T-helper 2 cell treated with Interferon-gamma antibody and Interleukin-4, amounts not matched to agents 100 ng/mL and 5 ng/mL, for 36 hours (primary cell): Measurements from ENCODE around the gene SCYGR1. TPM values are rescaled to one million over a fixed set of nuclear protein-coding genes. Genes with fewer than 3 reads are reported as not detected.
"Not testable (repeated sequence)": the region's sequence is repeated elsewhere in the genome, so short reads cannot be mapped to it uniquely, and the experiment has no call there.

Source experiments
- intact Hi-C: fragments of 100-400 bp; cut with micrococcal nuclease; formaldehyde crosslinking; loops from one replicate; pipeline ENCODE4 v1.15.1; 2023
- total RNA-seq: library from RNA; stranded (reverse); gene quantifications from 2 replicates; pipeline ENCODE4 v1.2.3, GENCODE V29; 2022

The SCYGR1 gene, protein sequence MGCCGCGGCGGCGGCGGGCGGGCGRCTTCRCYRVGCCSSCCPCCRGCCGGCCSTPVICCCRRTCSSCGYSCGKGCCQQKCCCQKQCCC
- total RNA-seq = not detected in 2 replicates

DNA sequence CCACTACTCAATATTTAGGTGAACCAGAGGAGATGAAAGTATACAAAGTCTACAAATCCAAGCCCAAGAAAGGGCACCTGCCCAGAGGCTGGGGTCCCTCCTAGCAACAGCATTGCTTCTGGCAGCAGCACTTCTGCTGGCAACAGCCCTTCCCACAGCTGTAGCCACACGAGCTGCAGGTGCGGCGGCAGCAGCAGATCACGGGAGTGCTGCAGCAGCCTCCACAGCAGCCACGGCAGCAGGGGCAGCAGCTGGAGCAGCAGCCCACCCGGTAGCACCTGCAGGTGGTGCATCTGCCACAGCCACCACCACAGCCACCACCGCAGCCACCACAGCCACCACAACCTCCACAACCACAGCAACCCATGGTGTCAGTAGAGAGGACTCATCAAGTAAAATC is at the start of gene SCYGR1:
SCYGR1 (minus strand) TSS at position 367 of the 400 bp plus-strand sequence; CDS start at position 367, 0 bp downstream.
- intact Hi-C loops = not testable (repeated sequence)

DNA sequence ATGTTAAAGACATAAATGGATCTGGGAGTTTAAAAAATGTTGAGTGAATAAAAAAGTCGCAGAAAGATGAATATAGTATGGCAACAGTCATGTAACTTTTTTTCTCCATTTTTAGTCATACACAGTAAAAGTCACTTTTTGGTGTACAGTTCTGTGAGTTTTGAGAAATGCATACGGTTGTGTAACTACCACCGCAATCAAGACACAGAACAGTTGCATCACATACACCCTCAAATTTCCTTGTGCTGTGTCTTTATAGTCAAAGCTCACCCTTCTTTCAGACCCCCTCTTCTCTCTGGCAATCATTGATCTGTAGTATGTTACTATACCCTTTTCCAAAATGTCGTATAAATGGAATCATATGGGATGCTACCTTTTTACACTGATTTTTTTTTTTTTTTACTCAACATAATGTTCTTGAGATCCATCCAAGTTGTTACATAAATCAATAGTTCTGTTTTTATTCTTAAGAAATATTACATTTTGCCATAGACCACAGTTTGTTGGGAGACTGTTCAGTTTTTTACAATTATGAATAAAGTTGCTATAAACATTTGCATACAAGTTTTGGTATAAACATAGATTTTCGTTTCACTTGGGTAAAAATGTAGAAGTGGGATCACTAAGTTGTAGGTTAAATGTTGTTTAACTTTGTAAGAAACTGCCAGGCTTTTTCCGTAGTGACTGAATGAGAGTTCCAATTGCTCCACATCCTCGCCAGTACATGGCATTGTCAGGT is 48.9 kb upstream of the SCYGR1 start:
- intact Hi-C loops = no loop called here

DNA sequence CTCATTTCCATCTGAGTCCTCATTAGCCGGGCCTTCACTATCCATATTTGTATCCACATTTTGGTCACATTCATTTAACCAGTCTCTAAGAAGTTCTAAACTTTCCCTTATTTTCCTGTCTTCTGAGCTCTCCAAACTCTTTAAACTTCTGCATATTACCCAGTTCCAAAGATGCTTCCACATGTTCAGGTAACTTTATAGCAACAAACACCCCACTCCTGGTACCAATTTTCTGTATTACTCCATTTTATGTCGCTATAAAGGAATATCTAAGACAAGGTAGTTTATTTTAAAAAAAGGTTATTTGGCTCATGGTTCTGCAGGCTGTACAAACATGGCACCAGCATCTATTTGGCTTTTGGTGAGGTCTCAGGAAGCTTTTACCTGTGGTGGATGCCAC is 45.4 kb upstream of the SCYGR1 start:
- intact Hi-C loops = no loop called here

DNA sequence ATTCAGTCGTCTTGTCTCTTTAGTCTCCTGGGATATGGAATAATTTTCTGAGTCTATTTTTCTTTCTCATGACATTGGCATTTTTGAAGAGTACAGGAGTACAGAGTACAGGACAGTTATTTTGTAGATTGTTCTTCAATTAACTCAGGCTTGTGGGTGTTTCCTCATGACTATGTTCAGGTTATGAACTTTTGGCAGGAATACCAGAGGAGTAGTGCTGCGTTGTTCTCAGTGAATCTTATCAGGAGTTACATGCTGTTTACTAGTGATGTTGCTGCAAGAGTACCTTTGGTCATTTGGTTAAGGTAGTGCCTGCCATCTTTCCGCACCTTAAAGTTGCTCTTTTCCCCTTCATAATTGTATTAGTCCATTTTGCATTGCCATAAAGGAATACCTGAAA is 42.9 kb upstream of the SCYGR1 start:
- intact Hi-C loops = no loop called here

DNA sequence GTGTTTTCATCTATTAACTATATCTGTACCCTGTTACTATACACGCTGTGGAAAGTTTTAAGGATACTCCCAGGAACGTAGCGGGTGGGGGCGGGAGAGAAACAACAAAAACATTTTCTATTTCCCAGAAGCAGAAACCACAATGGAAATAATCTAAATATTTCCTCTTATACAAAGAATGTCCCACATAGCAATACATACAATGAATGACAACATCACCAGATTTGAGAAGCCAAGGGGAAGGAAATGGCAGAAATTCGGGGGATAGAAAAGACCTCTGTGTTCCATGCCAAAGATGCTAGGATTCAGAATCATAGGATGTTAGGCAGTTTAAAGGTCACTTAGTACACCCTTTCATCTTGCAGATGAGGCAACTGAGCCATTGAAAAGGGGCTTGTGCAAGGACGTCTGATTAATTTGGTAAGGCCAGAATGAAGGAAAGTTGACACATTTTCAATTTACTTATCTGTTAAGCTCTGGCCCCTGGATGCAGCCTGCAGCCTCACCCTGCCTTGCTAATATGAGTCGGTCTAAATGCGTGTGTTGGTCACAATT is 41.1 kb upstream of the SCYGR1 start:
- intact Hi-C loops = no loop called here

DNA sequence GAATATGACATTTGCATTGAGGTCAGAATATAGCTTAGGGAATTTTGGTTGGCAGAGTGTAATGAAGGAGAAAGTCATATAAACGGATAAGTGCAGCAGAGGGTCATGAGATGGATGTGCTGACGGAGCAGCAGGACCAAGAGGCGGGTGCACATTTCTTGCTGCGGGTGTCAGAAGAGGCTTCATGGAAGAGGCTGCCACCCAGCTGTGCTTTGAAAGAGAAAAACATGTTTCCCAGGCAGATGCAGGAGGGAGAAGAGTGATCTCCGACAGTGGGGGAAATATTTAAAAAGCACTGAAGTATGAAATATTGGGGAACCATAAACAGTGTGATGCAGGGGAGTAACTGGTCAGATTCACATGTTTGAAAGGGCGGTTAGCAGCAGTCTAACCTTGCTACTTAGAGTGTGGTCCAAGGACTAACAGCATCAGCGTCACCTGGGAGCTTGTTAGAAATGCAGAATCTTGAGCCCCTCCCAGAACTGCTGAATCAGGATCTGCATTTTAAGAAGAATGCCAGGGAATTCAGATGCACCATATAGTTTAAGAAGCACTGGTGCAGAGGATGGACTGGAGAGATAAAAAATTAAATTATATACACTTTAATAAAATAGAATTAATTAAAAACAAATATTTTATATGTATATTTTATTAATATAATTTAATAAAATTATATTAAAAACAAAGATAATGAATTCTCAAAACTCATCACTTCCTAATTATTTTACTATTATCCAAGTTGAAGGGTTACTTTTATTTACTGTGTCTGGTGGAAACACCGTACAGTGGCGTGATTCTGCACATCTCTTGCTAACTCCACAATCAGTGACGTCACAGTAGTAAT is 36.1 kb upstream of the SCYGR1 start:
- intact Hi-C loops = no loop called here

DNA sequence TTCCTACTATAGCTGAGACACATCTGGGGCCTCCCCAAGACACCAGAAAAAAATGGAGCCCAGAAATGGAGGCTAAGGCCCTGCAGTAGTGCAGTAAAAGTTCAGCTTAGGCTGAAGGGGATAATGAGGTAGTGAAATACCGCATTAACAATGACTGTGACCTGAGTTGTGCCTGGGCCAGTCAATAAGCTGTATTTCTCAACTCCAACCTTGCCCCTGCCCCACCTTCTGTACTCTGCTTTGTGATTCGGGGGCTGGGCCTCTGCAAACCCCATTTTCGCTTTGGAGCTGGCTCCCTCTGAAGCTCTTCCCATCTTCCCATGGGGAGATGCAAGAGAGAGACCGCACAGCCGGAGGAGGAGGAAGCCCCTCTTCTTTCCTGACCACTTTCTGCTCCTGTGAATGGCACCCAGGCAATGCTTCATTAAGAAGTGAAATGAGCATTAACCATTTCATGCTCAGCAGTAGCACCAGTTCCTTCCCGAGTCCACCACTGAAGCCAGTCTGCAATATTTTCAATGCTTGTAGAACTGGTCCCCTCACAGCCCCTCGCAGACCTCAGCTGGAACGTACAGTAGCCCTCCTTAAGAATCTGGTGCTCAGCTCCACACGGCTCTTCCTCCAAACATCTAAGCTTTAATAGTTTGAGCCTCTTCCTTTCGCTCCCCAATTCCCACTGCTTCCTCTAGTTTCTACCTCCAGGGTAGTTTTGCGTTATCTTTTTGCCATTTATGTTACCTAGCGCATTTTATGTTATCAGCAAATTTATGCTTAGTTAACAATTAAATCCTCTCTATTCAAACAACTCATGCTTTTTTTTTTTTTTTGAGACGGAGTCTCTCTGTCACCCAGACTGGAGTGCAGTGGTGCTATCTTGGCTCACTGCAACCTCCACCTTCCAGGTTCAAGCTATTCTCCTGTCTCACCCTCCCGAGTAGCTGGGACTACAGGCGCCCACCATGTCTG is 32.6 kb upstream of the SCYGR1 start:
- intact Hi-C loops = no loop called here

DNA sequence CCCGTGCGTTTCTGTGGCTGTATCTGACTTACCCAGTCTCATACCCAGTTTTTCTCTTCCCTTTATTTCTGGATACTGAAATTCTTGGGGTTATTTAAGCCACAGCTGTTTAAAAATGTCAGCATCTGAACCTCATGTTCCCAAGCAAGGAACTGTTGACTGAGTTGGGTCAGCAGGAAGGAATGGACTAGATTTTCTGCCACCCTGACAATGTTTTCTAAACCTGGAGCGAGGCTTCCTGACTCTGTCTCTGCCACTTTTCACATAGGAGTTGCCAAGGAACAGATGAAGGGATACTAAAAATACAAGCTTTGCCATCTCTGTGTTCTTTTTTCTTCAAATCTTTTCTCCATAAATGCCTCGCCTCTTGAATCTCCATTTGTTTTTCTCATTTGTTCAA is 29.0 kb upstream of the SCYGR1 start:
- intact Hi-C loops = no loop called here

DNA sequence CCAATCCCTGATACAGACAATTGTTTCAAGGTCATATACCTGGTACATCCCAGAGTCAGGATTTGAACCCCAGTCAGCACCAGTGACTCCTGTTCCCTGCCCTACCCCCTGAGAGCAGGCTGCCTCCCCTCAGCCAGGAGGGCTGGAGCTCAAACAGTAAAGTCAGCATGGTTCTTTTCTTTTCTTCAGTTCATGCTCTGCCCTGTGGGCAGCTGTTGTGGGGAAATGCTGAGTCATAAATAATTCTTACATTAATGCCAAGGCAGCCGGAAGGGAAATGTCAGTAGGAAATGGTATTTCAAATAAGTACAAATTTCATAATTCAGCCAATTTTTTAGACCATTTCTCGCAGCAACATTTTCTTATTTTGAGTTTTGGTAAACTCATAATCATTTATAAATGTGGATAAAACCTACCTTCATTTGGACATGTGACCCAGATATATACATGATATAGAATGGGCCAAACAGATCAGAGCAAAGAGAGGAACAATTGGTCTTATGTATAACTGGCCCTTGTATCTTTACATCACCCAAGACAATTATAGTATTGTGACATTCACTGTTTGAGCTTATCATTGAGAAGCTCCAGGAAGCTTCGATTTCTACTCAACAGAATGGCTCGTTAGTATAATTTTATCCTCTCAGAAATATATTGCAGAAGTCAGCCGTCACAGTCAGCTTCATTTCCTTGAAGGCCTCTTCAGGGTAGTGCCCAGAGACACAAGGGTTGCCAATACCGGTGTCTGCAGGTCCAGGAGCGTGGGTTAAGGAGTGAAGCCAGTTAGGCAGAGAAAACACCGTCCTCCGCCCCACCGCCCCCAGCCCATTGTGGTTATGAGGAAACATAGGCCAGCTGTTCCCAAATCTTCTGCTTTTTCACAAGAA is 28.0 kb upstream of the SCYGR1 start:
- intact Hi-C loops = no loop called here

DNA sequence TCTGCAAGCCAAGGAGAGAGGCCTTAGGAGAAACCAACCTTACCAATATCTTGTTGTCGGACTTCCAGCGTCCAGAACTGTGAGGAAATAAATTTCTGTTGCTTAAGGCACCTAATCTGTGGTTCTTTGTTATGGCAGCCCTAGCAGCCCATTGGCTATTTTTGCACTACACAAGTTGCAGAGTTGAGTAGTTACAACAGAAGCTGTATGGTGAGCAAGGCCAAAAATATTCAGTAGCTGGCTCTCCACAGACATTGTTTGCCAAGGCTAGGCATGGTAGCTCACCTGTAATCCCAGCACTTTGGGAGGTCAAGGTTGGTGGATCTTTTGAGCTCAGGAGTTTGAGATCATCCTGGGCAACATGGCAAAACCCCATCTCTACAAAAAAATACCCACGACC is 27.1 kb upstream of the SCYGR1 start:
- intact Hi-C loops = no loop called here

DNA sequence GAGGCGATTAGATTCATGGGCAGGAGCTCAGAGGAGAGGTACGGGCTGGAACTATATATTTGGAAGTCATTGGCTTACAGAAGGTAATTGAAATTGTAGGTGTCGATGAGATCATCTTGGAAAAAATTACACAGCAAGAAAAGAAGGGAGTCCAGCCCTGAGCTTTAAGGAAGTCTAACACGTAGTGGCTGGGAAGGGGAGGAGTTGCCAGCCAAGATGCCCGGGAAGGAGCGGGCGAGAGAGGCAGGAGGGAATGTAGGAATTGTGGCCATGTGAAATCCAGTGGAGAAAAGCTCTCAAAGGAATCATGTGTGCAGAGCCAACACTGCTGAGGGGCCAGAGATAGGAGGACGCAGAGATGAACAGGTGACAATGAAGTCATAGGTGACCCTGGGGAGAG is 25.6 kb upstream of the SCYGR1 start:
- intact Hi-C loops = no loop called here

DNA sequence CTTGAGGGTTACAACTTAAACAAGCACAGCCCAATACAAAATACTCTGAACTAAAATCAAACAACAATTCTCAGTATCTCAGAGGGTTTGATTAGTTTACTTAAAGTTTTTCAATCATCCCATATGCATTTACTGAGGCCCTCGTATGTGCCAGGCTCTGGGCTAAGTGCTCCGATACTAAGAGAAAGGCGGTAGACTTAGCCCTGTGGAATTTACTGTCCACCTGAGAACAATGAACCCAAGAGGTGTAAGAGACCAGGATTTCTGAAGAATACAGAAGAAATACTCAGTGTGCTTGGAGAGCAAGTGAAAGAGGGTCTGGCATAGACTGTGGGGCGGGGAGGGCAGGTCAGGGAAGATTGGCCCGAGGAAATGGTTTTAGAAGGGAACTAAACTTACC is 25.1 kb upstream of the SCYGR1 start:
- intact Hi-C loops = no loop called here

DNA sequence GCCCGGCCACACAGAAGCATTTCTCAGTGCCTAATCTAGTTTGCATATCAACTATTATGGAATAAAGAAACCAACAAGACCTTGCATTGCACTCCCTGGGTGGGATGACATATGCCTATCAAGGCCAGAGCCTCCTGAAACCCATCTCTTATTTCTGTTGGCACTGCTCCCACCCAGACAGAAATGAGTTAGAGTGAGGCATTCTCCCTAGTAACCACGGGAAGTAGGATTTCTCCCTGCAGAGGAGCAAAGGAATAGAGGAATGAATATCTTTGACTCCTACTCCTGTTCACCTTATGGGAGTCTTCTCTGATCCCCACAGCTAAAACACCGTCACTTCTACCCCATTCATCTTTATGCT is 24.2 kb upstream of the SCYGR1 start:
- intact Hi-C loops = no loop called here

DNA sequence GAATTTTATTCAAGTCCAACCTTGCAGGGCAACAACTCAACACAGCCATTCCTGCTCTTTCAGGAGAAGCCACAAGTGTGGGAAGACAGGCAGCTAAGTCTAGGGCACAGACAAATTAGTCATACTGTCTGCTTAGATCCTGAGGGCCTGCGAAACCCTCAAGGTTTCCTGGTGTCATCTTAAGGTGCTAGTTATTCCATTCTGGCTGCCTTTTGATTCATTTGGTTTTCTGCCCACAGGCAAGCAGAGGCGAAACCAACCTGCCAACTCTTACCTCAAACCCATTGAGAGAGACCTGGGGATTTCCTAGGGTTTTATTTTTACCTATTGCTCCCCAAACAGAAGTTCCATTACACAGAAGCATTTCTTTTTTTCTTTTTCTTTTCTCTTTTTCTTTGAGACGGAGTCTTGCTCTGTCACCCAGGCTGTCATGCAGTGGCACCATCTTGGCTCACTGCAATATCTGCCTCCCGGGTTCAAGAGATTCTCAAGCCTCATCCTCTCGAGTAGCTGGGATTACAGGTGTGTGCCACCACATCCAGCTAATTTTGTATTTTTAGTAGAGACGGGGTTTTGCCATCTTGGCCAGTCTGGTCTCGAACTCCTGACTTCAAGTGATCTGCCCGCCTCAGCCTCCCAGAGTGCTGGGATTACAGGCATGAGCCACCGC is 23.7 kb upstream of the SCYGR1 start:
- intact Hi-C loops = no loop called here

DNA sequence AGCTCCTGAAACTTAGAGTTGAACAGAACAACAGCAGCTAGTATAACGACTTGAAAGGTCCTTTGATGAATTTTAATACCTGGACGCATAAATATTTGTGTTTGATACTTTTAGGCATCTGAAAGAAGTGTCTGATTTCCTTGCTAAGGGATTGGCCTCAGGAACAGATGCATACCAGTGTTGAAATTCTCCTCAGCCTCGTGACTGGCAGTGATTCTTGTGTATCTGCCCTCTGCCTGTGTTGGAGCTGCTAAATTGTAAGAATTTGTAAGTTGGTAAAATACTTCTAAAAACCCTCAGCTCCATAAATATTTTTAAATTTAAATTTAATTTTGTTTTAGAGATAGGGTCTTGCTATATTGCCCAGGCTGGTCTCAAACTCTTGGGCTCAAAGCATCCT is 22.4 kb upstream of the SCYGR1 start:
- intact Hi-C loops = no loop called here

DNA sequence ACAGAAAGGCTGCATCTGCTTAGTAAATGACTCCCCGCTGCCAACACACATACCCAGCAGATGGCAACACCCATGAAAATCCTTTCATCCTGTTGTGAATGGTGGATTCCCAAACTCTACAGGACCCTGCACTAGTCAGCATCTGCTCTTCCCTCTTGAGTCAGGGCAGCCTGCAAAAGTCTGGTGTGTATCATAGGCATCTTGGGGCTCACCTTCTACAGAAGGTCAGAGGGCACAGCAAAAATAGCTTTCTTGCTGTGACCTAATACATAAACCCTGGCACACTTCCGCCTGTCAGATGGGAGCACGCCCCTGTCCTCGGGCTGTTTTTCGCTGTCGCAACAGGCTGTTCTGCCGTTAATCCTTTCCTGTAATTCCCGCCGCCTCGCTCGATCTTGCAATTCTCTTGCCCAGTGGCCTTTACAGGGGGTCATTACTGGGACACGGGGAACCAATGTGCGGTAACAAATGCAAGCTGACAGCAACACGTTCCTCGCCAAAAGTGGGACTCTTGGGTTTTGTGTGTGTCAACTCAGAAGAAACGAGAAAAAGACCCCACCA is 19.9 kb upstream of the SCYGR1 start:
- intact Hi-C loops = no loop called here

DNA sequence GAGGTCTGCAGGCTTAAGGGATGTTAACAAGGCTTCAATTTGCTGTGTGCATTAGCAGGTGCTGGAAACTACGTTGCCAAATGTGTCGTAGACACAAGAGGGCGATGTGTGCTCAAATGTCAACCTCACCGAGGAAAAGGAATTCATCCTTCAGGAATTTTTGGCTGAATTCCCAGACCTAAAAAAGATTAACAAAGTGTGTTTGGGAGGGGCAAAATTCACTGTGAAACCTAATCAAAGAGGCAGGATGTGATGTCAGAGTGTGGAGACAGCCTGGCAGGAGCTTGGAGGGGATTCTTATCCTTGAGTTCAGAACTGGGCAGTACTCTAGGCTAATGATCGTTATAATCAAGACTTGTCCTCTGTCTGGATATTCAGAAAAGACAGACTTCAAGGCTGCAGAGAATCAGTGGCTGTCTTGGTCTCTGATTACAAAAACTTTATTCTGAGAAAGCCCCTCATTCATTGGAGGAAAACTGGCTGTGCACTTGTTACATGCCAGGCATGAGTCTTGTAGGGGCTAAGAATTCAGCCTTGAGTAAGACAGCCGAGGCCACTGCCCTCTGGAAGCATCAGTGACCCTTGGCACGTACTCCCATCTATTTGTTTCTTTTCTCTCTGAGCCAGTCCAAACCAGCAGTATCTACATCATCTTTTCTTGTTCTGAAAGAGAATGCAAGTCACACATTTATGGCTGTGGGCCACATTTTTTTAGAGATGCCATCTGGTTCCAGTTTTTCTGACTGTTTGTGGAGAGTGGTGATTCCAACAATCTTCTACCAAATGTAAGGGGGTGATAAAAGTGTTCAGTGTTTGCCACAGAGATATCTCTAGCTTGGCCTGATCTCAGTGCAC is 18.7 kb upstream of the SCYGR1 start:
- intact Hi-C loops = loop anchor here (1.0 kb wide), 1 partner anchor 360 kb away; no protein-coding TSS in a partner anchor

DNA sequence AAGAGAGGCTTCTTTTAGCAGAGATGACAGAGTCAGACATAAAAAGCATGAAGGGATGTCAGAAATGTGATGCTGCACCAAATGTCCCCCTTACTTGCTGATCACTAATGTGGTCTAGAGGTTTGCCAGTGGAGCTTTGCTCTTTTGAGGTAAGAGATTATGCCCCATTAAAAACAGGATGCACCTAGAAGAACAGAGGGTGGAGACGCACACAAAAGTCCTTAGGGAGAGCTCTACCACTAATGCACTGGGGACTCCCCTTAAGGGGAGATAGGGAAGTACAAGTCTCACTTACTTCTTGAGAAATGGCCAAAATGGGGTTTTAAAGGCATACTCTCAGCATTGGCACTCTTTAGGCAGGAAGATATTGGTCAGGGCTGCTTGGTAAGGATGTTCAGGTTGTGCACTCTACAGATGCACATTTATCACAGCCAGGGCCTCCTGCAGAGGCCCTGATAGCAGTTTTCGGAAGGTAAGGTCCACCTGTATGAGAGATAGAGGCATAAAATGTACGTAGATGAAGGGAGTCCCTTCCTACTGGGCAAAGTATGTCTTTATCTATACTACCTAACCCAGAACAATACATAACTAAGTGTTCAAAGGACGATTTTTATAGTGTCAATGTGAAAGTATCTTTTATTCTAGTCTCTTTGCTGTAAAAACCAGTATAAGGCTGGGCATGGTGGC is 17.0 kb upstream of the SCYGR1 start:
- intact Hi-C loops = no loop called here
